B cell (primary cell): Measurements from ENCODE around the gene ACAP3. TPM values are rescaled to one million over a fixed set of nuclear protein-coding genes. Genes with fewer than 3 reads are reported as not detected.

Experiments
- ATAC-seq: fragments of 200-7000 bp; cut with Tn5 transposase; one replicate; pipeline ENCODE4 v1.10.0; 2021; ENCODE audit warnings: low read depth, mild to moderate bottlenecking, moderate number of reproducible peaks, moderate library complexity
- CTCF ChIA-PET: fragments of 350-600 bp; sonication (Branson Sonifier 250); formaldehyde crosslinking; loops from one replicate; lab custom pipeline; 2021; ENCODE audit warnings: antibody characterized with exemption, inconsistent platforms; lab: Charles Lee
- POLR2A ChIA-PET: fragments of 350-600 bp; sonication (Branson Sonifier 250); formaldehyde crosslinking; loops from one replicate; lab custom pipeline; 2021; ENCODE audit warnings: antibody characterized with exemption; lab: Charles Lee
- DNase-seq: peaks from one replicate; pipeline ENCODE4 v3.0.0; 2013
- H2AFZ ChIP-seq: 2 replicates; pipeline ENCODE4 v1.6.1; 2012; ENCODE audit warnings: mild to moderate bottlenecking, low read depth, low read length; ENCODE audit not compliant: insufficient read depth, poor library complexity, severe bottlenecking
- H3K27ac ChIP-seq, 2 donors: 1 replicate in 1 of 2; 2 replicates in 1 of 2; pipeline ENCODE4 v1.5.1; 2012 to 2013; ENCODE audit warnings: low read length in 2 of 2, mild to moderate bottlenecking in 2 of 2, moderate library complexity in 1 of 2
- H3K27me3 ChIP-seq, 4 experiments: fragments of 200-600 bp in 1 of 4; sonication (generic) in 1 of 4; replicated peaks in 1 of 4; 1 replicate in 2 of 4; 2 replicates in 2 of 4; pipeline versions ENCODE4 v1.6.1 to v1.7.0; 2013 to 2016; ENCODE audit warnings: low read length in 3 of 4, mild to moderate bottlenecking in 2 of 4, mixed read lengths in 1 of 4, moderate library complexity in 1 of 4; ENCODE audit not compliant: insufficient read depth in 4 of 4, control insufficient read depth in 3 of 4; ENCODE audit errors: control extremely low read depth in 1 of 4
- H3K36me3 ChIP-seq, 2 experiments: replicated peaks in 1 of 2; 1 replicate in 1 of 2; 2 replicates in 1 of 2; pipeline versions ENCODE4 v1.6.1 to v1.7.1; 2013; ENCODE audit warnings: low read length in 1 of 2; ENCODE audit not compliant: insufficient read depth in 2 of 2, control insufficient read depth in 1 of 2; ENCODE audit errors: control extremely low read depth in 1 of 2, extremely low read depth in 1 of 2
- H3K4me1 ChIP-seq, 2 donors: fragments of 200-600 bp in 1 of 2; sonication (generic) in 1 of 2; 1 replicate in 1 of 2; 2 replicates in 1 of 2; pipeline versions ENCODE4 v1.5.1 to v1.6.1; 2013 to 2017; ENCODE audit warnings: low read length in 2 of 2; ENCODE audit not compliant: control insufficient read depth in 2 of 2, insufficient read depth in 2 of 2
- H3K4me2 ChIP-seq: replicated peaks from 2 replicates; pipeline ENCODE3; 2012; ENCODE audit warnings: mild to moderate bottlenecking, low read depth, low read length; ENCODE audit not compliant: poor library complexity, severe bottlenecking
- H3K4me3 ChIP-seq, 5 experiments: fragments of 200-600 bp in 1 of 5; sonication (generic) in 1 of 5; 1 replicate in 3 of 5; 2 replicates in 2 of 5; pipeline versions ENCODE4 v1.5.1 to v1.7.0; 2011 to 2016; ENCODE audit warnings: low read length in 4 of 5, mild to moderate bottlenecking in 4 of 5, low read depth in 2 of 5, control low read depth in 1 of 5, moderate library complexity in 1 of 5; ENCODE audit not compliant: insufficient read depth in 1 of 5; ENCODE audit errors: control extremely low read depth in 1 of 5, extremely low read depth in 1 of 5
- H3K79me2 ChIP-seq: fragments of 200-600 bp; sonication (generic); one replicate; pipeline ENCODE4 v1.6.0; 2016; ENCODE audit warnings: low read length; ENCODE audit not compliant: control insufficient read depth, insufficient read depth
- H3K9ac ChIP-seq: fragments of 200-600 bp; sonication (generic); 2 replicates; pipeline ENCODE4 v1.6.1; 2017; ENCODE audit warnings: mild to moderate bottlenecking, low read length, moderate library complexity
- H3K9me3 ChIP-seq, 3 donors: one replicate each; pipeline versions ENCODE4 v1.6.1 to v1.7.1; 2013; ENCODE audit warnings: low read length in 2 of 3; ENCODE audit not compliant: control insufficient read depth in 2 of 3, insufficient read depth in 1 of 3; ENCODE audit errors: control extremely low read depth in 1 of 3
- H4K20me1 ChIP-seq: 2 replicates; pipeline ENCODE4 v1.6.0; 2012; ENCODE audit warnings: mild to moderate bottlenecking, low read length; ENCODE audit not compliant: insufficient read depth, control insufficient read depth, poor library complexity, severe bottlenecking
- H3K27ac Mint-ChIP-seq: one replicate; pipeline ENCODE4 v1.8.0; 2021; ENCODE audit warnings: mixed read lengths
- H3K27me3 Mint-ChIP-seq: one replicate; pipeline ENCODE4 v1.8.0; 2021; ENCODE audit warnings: mixed read lengths
- H3K4me1 Mint-ChIP-seq: one replicate; pipeline ENCODE4 v1.8.0; 2021; ENCODE audit warnings: mixed read lengths
- H3K4me3 Mint-ChIP-seq: one replicate; pipeline ENCODE4 v1.8.0; 2021; ENCODE audit warnings: mixed read lengths
- H3K9me3 Mint-ChIP-seq: one replicate; pipeline ENCODE4 v1.8.0; 2022; ENCODE audit warnings: mixed read lengths; ENCODE audit not compliant: insufficient read depth
- CTCF ChIP-seq: fragments of 200-600 bp; IDR thresholded peaks from one replicate; pipeline ENCODE4 v1.8.0; 2022; ENCODE audit warnings: antibody characterized with exemption, mild to moderate bottlenecking
- EZH2 ChIP-seq: IDR thresholded peaks from 2 replicates; pipeline ENCODE4 v1.6.1; 2012; ENCODE audit warnings: borderline replicate concordance, low read depth, mild to moderate bottlenecking, moderate library complexity, low read length; ENCODE audit not compliant: insufficient read depth, poor library complexity, severe bottlenecking
- WGBS: methylation state at CpG from one replicate; pipeline ENCODE4 v1.1.5; 2013; ENCODE audit warnings: missing lambda C conversion rate; ENCODE audit not compliant: insufficient coverage; 5-methylcytosine and 5-hydroxymethylcytosine counted together
- intact Hi-C: fragments of 100-400 bp; cut with micrococcal nuclease; formaldehyde crosslinking; loops from one replicate; pipeline ENCODE4 v1.10.0; 2022
- polyA plus RNA-seq: library from polyadenylated mRNA; depleted of rRNA; stranded (reverse); fragments of >200 nt; gene quantifications from 2 replicates; pipeline ENCODE4 v1.2.3, GENCODE V29; 2012
- total RNA-seq, 2 donors: library from RNA; stranded (reverse); fragments of 120-200 nt in 1 of 2; gene quantifications; 1 replicate in 1 of 2; 2 replicates in 1 of 2; pipeline versions ENCODE4 v1.2.3 to v1.2.4, GENCODE V29; 2013 to 2022

The ACAP3 gene
- total and polyA plus RNA-seq, 2 donors (not counting 1 experiment from before 2014, with no cell fraction given), result 40.7 to 124 TPM

GRCh38 chr1:1259119-1259488 lies 48.6 kb downstream of the ACAP3 start:
- no peak overlapping the region for H3K4me2 ChIP-seq
- H3K9me3 ChIP-seq, result no peaks in the 10 kb centered on the region
- no peaks in the 10 kb centered on the region for H3K27me3 ChIP-seq

More at GRCh38 chr1:1259119-1259488, 48.6 kb downstream of the ACAP3 start:
- Histone ChIP-seq H4K20me1 (peaks cover 63% of the 10 kb centered on the region), H3K9ac (no peak overlapping the region), H3K4me3 (no peak overlapping the region), H3K79me2 (peaks cover 51% of the 10 kb centered on the region), H3K4me1 (peaks cover 0 to 4% of the 10 kb centered on the region in 2 donors), H2AFZ (no peak overlapping the region), H3K27ac (no peak overlapping the region), H3K36me3 (peaks cover 0 to 62% of the 10 kb centered on the region in 2 experiments)
- ChIA-PET POLR2A (no interaction called here), CTCF (no interaction called here)
- no peak overlapping the region for H3K27ac Mint-ChIP-seq
- DNase-seq (no peak), ATAC-seq (no peak)
- no peaks in the 10 kb centered on the region for H3K9me3 Mint-ChIP-seq
- no peaks in the 10 kb centered on the region for H3K27me3 Mint-ChIP-seq
- intact Hi-C loops, result no loop called here
- TF ChIP-seq CTCF (no peak), EZH2 (no peak)
- no peak overlapping the region for H3K4me3 Mint-ChIP-seq
- H3K4me1 Mint-ChIP-seq, result peaks cover 16% of the 10 kb centered on the region
- 98% methylated on average over 22 of the region's 22 CpGs for WGBS
